H1 (cell line): Measurements from ENCODE around the gene RPS18. TPM values are rescaled to one million over a fixed set of nuclear protein-coding genes. Genes with fewer than 3 reads are reported as not detected.

Experiments used
- CTCF ChIA-PET: fragments of 300-600 bp; sonication (Branson Sonifier 250); formaldehyde crosslinking; loops from one replicate; lab custom pipeline; 2021; ENCODE audit not compliant: partially characterized antibody; lab: Charles Lee
- POLR2A ChIA-PET: fragments of 300-600 bp; sonication (Branson Sonifier 250); formaldehyde crosslinking; loops from one replicate; lab custom pipeline; 2021; ENCODE audit warnings: inconsistent platforms; ENCODE audit not compliant: partially characterized antibody; lab: Charles Lee
- DNase-seq, 2 experiments: peaks; one replicate each; pipeline versions ENCODE4 v3.0.0 to v3.0.0-alpha.2; 2010 to 2022; ENCODE audit warnings: low spot score in 2 of 2, low read depth in 1 of 2, mixed read lengths in 1 of 2
- FAIRE-seq: peaks from 2 replicates; lab custom pipeline; 2011; peaks lifted over from hg19 to GRCh38; lab: Jason Lieb, UNC
- H2AFZ ChIP-seq: 2 replicates; pipeline ENCODE4 v1.8.1; 2012; ENCODE audit warnings: low read length, inconsistent platforms
- H2AK5ac ChIP-seq: 2 replicates; pipeline ENCODE4 v1.6.1; 2013; ENCODE audit warnings: low read depth, low read length
- H2BK120ac ChIP-seq: replicated peaks from 2 replicates; pipeline ENCODE3; 2013; ENCODE audit warnings: low read depth, low read length, inconsistent platforms
- H2BK12ac ChIP-seq: 2 replicates; pipeline ENCODE4 v1.6.1; 2013; ENCODE audit warnings: low read depth, low read length
- H2BK15ac ChIP-seq: 2 replicates; pipeline ENCODE4 v1.6.1; 2013; ENCODE audit warnings: low read length
- H2BK20ac ChIP-seq: 2 replicates; pipeline ENCODE4 v1.6.1; 2013; ENCODE audit warnings: low read length
- H2BK5ac ChIP-seq: 2 replicates; pipeline ENCODE4 v1.6.1; 2013; ENCODE audit warnings: low read depth, low read length
- H3K14ac ChIP-seq: 2 replicates; pipeline ENCODE4 v1.6.1; 2013; ENCODE audit warnings: inconsistent platforms; ENCODE audit not compliant: insufficient read length
- H3K18ac ChIP-seq: 2 replicates; pipeline ENCODE4 v1.6.1; 2013; ENCODE audit warnings: low read length; ENCODE audit errors: extremely low read depth
- H3K23ac ChIP-seq: 2 replicates; pipeline ENCODE4 v1.6.1; 2013; ENCODE audit warnings: inconsistent platforms; ENCODE audit not compliant: insufficient read length
- H3K23me2 ChIP-seq: 2 replicates; pipeline ENCODE4 v1.6.1; 2013; ENCODE audit warnings: low read depth, low read length
- H3K27ac ChIP-seq: 2 replicates; pipeline ENCODE4 v1.6.1; 2011; ENCODE audit warnings: low read depth, low read length, inconsistent platforms
- H3K27me3 ChIP-seq, 4 experiments: replicated peaks in 1 of 4; 1 replicate in 1 of 4; 2 replicates in 3 of 4; pipeline versions ENCODE4 v1.6.1 to v1.8.1; 2011 to 2013; ENCODE audit warnings: low read length in 3 of 4, mild to moderate bottlenecking in 3 of 4, inconsistent platforms in 2 of 4, mixed read lengths in 2 of 4, moderate library complexity in 1 of 4; ENCODE audit not compliant: control insufficient read depth in 3 of 4, insufficient read depth in 3 of 4; ENCODE audit errors: extremely low read depth in 1 of 4
- H3K36me3 ChIP-seq, 4 experiments: 2 replicates each; pipeline versions ENCODE4 v1.6.1 to v1.8.1; 2011 to 2013; ENCODE audit warnings: mild to moderate bottlenecking in 4 of 4, low read length in 3 of 4, moderate library complexity in 2 of 4, control low read depth in 1 of 4, inconsistent platforms in 1 of 4; ENCODE audit not compliant: insufficient read depth in 4 of 4, control insufficient read depth in 2 of 4
- H3K4ac ChIP-seq: replicated peaks from 2 replicates; pipeline ENCODE3; 2013; ENCODE audit warnings: low read length, low read depth, mixed read lengths, inconsistent platforms; ENCODE audit not compliant: insufficient read length
- H3K4me1 ChIP-seq, 4 experiments: replicated peaks in 1 of 4; 1 replicate in 1 of 4; 2 replicates in 3 of 4; pipeline versions ENCODE4 v1.6.1 to v1.8.1; 2011 to 2013; ENCODE audit warnings: low read length in 3 of 4, inconsistent platforms in 2 of 4, mixed read lengths in 1 of 4; ENCODE audit not compliant: insufficient read depth in 4 of 4, control insufficient read depth in 3 of 4
- H3K4me2 ChIP-seq, 2 experiments: 2 replicates each; pipeline versions ENCODE4 v1.6.1 to v1.8.1; 2011 to 2013; ENCODE audit warnings: low read depth in 2 of 2, low read length in 2 of 2, control low read depth in 1 of 2, inconsistent platforms in 1 of 2, mild to moderate bottlenecking in 1 of 2; ENCODE audit not compliant: insufficient read depth in 1 of 2
- H3K4me3 ChIP-seq, 4 experiments: fragments of 200-600, 300-600 bp in 1 of 4; sonication (generic), shearing (Covaris generic), sonication (Bioruptor Twin) in 1 of 4; 2 replicates each; pipeline versions ENCODE4 v1.5.1 to v1.8.1; 2011 to 2016; ENCODE audit warnings: low read length in 4 of 4, low read depth in 3 of 4, control low read depth in 2 of 4, inconsistent platforms in 2 of 4, mild to moderate bottlenecking in 2 of 4, mixed read lengths in 1 of 4, moderate library complexity in 1 of 4; ENCODE audit not compliant: insufficient read depth in 2 of 4; ENCODE audit errors: extremely low read depth in 1 of 4
- H3K56ac ChIP-seq: replicated peaks from 2 replicates; pipeline ENCODE3; 2013; ENCODE audit warnings: low read depth, mild to moderate bottlenecking, mixed read lengths, low read length, inconsistent platforms; ENCODE audit not compliant: insufficient read length
- H3K79me1 ChIP-seq: 2 replicates; pipeline ENCODE4 v1.6.1; 2013; ENCODE audit warnings: low read depth, low read length, control low read depth
- H3K79me2 ChIP-seq, 2 experiments: 2 replicates each; pipeline versions ENCODE4 v1.6.1 to v1.8.1; 2012 to 2013; ENCODE audit warnings: low read length in 2 of 2, mild to moderate bottlenecking in 2 of 2, inconsistent platforms in 1 of 2; ENCODE audit not compliant: insufficient read depth in 2 of 2, control insufficient read depth in 1 of 2
- H3K9ac ChIP-seq, 4 experiments: replicated peaks in 1 of 4; 1 replicate in 1 of 4; 2 replicates in 3 of 4; pipeline versions ENCODE4 v1.6.1 to v1.8.1; 2011 to 2013; ENCODE audit warnings: low read depth in 3 of 4, low read length in 3 of 4, control low read depth in 2 of 4, mild to moderate bottlenecking in 2 of 4, moderate library complexity in 2 of 4, inconsistent platforms in 1 of 4; ENCODE audit errors: extremely low read depth in 1 of 4
- H3K9me3 ChIP-seq, 2 experiments: 2 replicates each; pipeline versions ENCODE4 v1.6.1 to v1.8.1; 2012 to 2013; ENCODE audit warnings: mild to moderate bottlenecking in 2 of 2, moderate library complexity in 2 of 2, control low read depth in 1 of 2, inconsistent platforms in 1 of 2, low read depth in 1 of 2, low read length in 1 of 2, mixed read lengths in 1 of 2; ENCODE audit not compliant: insufficient read depth in 2 of 2
- H4K20me1 ChIP-seq, 2 experiments: replicated peaks in 1 of 2; 2 replicates each; pipeline versions ENCODE3 to v1.8.1; 2011 to 2013; ENCODE audit warnings: inconsistent platforms in 2 of 2, low read length in 2 of 2, mild to moderate bottlenecking in 1 of 2; ENCODE audit not compliant: insufficient read depth in 2 of 2, control insufficient read depth in 1 of 2
- H4K5ac ChIP-seq: 2 replicates; pipeline ENCODE4 v1.6.1; 2013; ENCODE audit warnings: low read length, low read depth, mixed read lengths, inconsistent platforms; ENCODE audit not compliant: insufficient read length
- H4K8ac ChIP-seq: 2 replicates; pipeline ENCODE4 v1.8.0; 2013; ENCODE audit warnings: mild to moderate bottlenecking, moderate library complexity, low read length, inconsistent platforms; ENCODE audit not compliant: insufficient read depth; ENCODE audit errors: extremely low read depth
- H4K91ac ChIP-seq: replicated peaks from 2 replicates; pipeline ENCODE3; 2013; ENCODE audit warnings: low read length, mixed read lengths, inconsistent platforms; ENCODE audit not compliant: insufficient read length
- KDM1A ChIP-seq: fragments of 200-600, 300-600 bp; sonication (generic); IDR thresholded peaks from 2 replicates; pipeline ENCODE4 v1.7.1; 2016; ENCODE audit warnings: mild to moderate bottlenecking, low read length, borderline replicate concordance
- SIN3A ChIP-seq, 2 experiments: IDR thresholded peaks in 1 of 2; conservative IDR thresholded peaks in 1 of 2; 2 replicates each; pipeline ENCODE4 v1.6.1; 2011 to 2012; ENCODE audit warnings: low read length in 2 of 2, improper control_type of control experiment in 1 of 2, low read depth in 1 of 2, mild to moderate bottlenecking in 1 of 2
- SP1 ChIP-seq: IDR thresholded peaks from 2 replicates; pipeline ENCODE4 v1.6.1; 2011; ENCODE audit warnings: low read depth, low read length
- SP2 ChIP-seq: IDR thresholded peaks from 2 replicates; pipeline ENCODE4 v1.6.1; 2012; ENCODE audit warnings: mild to moderate bottlenecking, low read length, inconsistent platforms
- WGBS, 2 experiments: shearing (Covaris generic) in 1 of 2; methylation state at CpG; one replicate each; pipeline versions ENCODE4 v1.1.6 to v1.1.7; 2013 to 2015; ENCODE audit warnings: low lambda C conversion rate in 2 of 2, mixed read lengths in 2 of 2, inconsistent platforms in 1 of 2, low coverage in 1 of 2, missing lambda C conversion rate in 1 of 2; ENCODE audit not compliant: insufficient replicate concordance in 2 of 2, insufficient coverage in 1 of 2, insufficient read length in 1 of 2; ENCODE audit errors: extremely low coverage in 1 of 2, missing lambda C conversion rate in 1 of 2; 5-methylcytosine and 5-hydroxymethylcytosine counted together
- polyA plus RNA-seq, 7 experiments: library from polyadenylated mRNA; depleted of rRNA in 3 of 7; stranded (reverse) in 5 of 7; unstranded in 2 of 7; fragments of >200 nt in 5 of 7; fragments of 200-250 nt in 2 of 7; gene quantifications; 1 replicate in 5 of 7; 2 replicates in 1 of 7; 4 replicates in 1 of 7; pipeline versions ENCODE4 v1.2.1 to v1.2.3, GENCODE V29; 2011 to 2013; ENCODE audit warnings: missing spikeins in 2 of 7, mixed read lengths in 2 of 7
- total RNA-seq: library from RNA; stranded (reverse); fragmentation: NEBNext Ultra II Directional; extraction: Animal tissue kit (Norgen Biotek cat#: 25700); gene quantifications from 2 replicates; pipeline ENCODE4 v1.2.1, GENCODE V29; 2021

The RPS18 gene
- total and polyA plus RNA-seq, 2 of the 8 experiments (the other 6 are each of a cell fraction or from before 2014, with no cell fraction given): 2,796 to 7,099 TPM

DNA sequence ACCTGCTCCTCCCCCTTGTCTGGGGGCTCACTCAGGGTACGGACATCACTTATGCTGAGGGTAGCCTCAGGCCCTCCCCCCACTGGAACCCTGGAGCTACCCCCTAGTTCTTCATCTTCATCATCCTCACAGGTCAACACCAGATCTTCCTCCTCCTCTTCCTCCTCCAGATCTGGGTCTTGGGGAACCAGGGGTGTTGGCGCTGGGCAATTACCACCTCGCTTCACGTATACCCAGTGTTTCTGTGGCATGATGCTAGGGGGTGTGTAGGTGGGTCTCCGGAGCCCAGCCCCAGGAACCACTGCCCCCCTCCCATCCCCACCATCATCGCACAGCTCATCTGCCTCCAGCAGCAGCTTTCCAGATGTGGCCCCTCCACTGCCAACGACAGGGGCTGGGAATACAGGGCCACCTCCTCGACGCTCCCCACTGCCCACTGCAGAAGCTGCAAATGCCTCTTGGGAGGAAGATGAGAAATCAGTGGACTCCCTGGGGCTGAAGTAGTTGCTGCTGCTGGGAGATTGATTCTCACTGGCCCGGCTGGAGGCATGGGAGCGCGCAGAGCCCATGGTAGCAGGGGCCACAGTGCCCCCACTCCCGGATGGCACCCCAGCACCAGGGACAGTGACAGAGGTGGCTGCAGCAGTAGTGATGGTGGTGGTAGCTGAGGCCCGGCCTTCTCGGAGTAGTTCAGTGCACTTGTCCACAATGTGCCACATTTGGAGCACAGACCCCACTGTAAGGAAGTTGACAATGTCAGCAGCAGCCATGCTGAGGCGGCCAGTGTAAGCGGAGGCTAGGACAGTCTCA is 44.1 kb downstream of the RPS18 start:
- peaks cover 0 to 28% (median 17%) of the 10 kb centered on the region in 4 experiments; a peak in 6 of 7 replicates for H3K4me1 ChIP-seq
- CTCF ChIA-PET: interaction anchor here (1.0 to 2.7 kb wide), 3 partner anchors 17 to 36 kb away, joined by 3 to 8 read pairs (median 3); partner anchors contain the start of gene RGL2

More for the DNA sequence above, 44.1 kb downstream of the RPS18 start:
- H2BK12ac ChIP-seq: peak overlapping the region; percentile 23; the same call in 1 of the 2 replicates
- H4K5ac ChIP-seq: no peak overlapping the region
- no peaks in the 10 kb centered on the region for H3K9me3 ChIP-seq
- no peak overlapping the region for H3K4me3 ChIP-seq
- H4K20me1 ChIP-seq: peaks cover 0 to 5% of the 10 kb centered on the region in 2 experiments
- no peak for TF ChIP-seq KDM1A
- 0 out of 4 replicates have a peak, but pooled peaks of 1 of the 2 experiments have one; percentile 4 for TF ChIP-seq SIN3A (conservative IDR thresholded peaks at IDR 0.05 in 1 of 2, IDR thresholded peaks at IDR 0.05 in 1 of 2; ENCODE audit: low read depth in 1 of 2, low read length in 2 of 2)
- TF ChIP-seq SP2: no peak
- no peak for TF ChIP-seq SP1
- H2AK5ac ChIP-seq: peak overlapping the region; percentile 88; the same call in 1 of the 2 replicates
- H3K36me3 ChIP-seq: peaks cover 8 to 27% (median 21%) of the 10 kb centered on the region in 4 experiments; a peak in 7 of 8 replicates
- H3K4me2 ChIP-seq: peak overlapping the region in 1 of 2 experiments; percentile 95; a peak in 1 of 4 replicates
- WGBS, 2 experiments: 86% methylated on average over 17 of the region's 17 CpGs; no CpG with 5 or more reads in 1 of the 2 experiments
- peak overlapping the region; percentile 68; the same call in 1 of the 2 replicates for H2BK5ac ChIP-seq
- no peak overlapping the region; the same call in 1 of the 2 replicates for H2BK15ac ChIP-seq
- no peak overlapping the region for H2BK120ac ChIP-seq
- FAIRE-seq (no peak), DNase-seq (no peak)
- peaks cover 26% of the 10 kb centered on the region for H3K23me2 ChIP-seq
- peaks cover 0 to 17% of the 10 kb centered on the region in 2 experiments; a peak in 1 of 4 replicates for H3K79me2 ChIP-seq
- no peak overlapping the region for H4K8ac ChIP-seq
- H3K9ac ChIP-seq: no peak overlapping the region
- H2BK20ac ChIP-seq: no peak overlapping the region
- H3K18ac ChIP-seq: no peak overlapping the region
- no peak overlapping the region for H3K23ac ChIP-seq
- POLR2A ChIA-PET: interaction anchor here (0.6 to 6.3 kb wide), 8 partner anchors 15 to 426 kb away, joined by 3 to 30 read pairs (median 4); partner anchors contain the start of genes B3GALT4, RPS18 and VPS52
- no peak overlapping the region for H3K14ac ChIP-seq
- no peaks in the 10 kb centered on the region; the same call in 1 of the 2 replicates for H3K79me1 ChIP-seq
- no peak overlapping the region for H3K27ac ChIP-seq
- H4K91ac ChIP-seq: no peak overlapping the region
- no peak overlapping the region for H3K56ac ChIP-seq
- H2AFZ ChIP-seq: no peak overlapping the region
- no peaks in the 10 kb centered on the region for H3K27me3 ChIP-seq
- no peak overlapping the region for H3K4ac ChIP-seq
